GM12878 (cell line): ENCODE data around the gene PRX. TPM values are rescaled to one million over a fixed set of nuclear protein-coding genes. Genes with fewer than 3 reads are reported as not detected.
A peak's percentile ranks its signal among the peaks of the same experiment; 100 is the strongest.

Experiments used
- ATAC-seq: fragments of 200-7000 bp; cut with Tn5 transposase; 3 replicates; pipeline ENCODE4 v1.9.1; 2020; ENCODE audit warnings: mild to moderate bottlenecking, moderate library complexity
- BruUV-seq: library from RNA; stranded (reverse); fragments of 400-500 nt; replicated peaks from 2 replicates; lab custom pipeline; 2021; lab: Mats Ljungman, UMichigan
- CTCF ChIA-PET: fragments of 300-600 bp; sonication (Branson Sonifier 250); formaldehyde crosslinking; extraction: SDS; loops from one replicate; lab custom pipeline; 2021; ENCODE audit warnings: inconsistent platforms; lab: Yijun Ruan, JAX
- POLR2A ChIA-PET: fragments of 350-600 bp; formaldehyde crosslinking; extraction: SDS; loops from one replicate; lab custom pipeline; 2021; ENCODE audit warnings: inconsistent platforms; lab: Charles Lee
- RAD21 ChIA-PET: fragments of 300-600 bp; sonication (Branson Sonifier 250); formaldehyde crosslinking; loops from one replicate; lab custom pipeline; 2023; ENCODE audit warnings: antibody characterized with exemption; ENCODE audit not compliant: unreplicated experiment; lab: Charles Lee
- SMC1A ChIA-PET: fragments of 300-600 bp; sonication (Branson Sonifier 250); formaldehyde crosslinking; loops from one replicate; lab custom pipeline; 2023; ENCODE audit not compliant: unreplicated experiment, uncharacterized antibody; lab: Charles Lee
- DNase-seq: peaks from one replicate; pipeline ENCODE4 v3.0.0-alpha.2; 2011; ENCODE audit warnings: low read depth, low spot score
- FAIRE-seq: peaks from 3 replicates; lab custom pipeline; 2011; peaks lifted over from hg19 to GRCh38; lab: Jason Lieb, UNC
- H2AFZ ChIP-seq: 2 replicates; pipeline ENCODE4 v1.6.0; 2011; ENCODE audit warnings: low read depth, low read length, control low read depth; ENCODE audit not compliant: control insufficient read depth
- H3K27ac ChIP-seq: 2 replicates; pipeline ENCODE4 v1.5.1; 2011; ENCODE audit warnings: control low read depth; ENCODE audit not compliant: control insufficient read depth, insufficient read depth
- H3K27me3 ChIP-seq, 2 experiments: replicated peaks in 1 of 2; 2 replicates each; pipeline versions ENCODE4 v1.6.0 to v1.6.1; 2011; ENCODE audit warnings: low read length in 1 of 2; ENCODE audit not compliant: control insufficient read depth in 2 of 2, insufficient read depth in 2 of 2
- H3K36me3 ChIP-seq, 2 experiments: 2 replicates each; pipeline ENCODE4 v1.5.1; 2011; ENCODE audit warnings: low read length in 1 of 2; ENCODE audit not compliant: control insufficient read depth in 2 of 2, insufficient read depth in 2 of 2
- H3K4me1 ChIP-seq: 2 replicates; pipeline ENCODE4 v1.6.1; 2011; ENCODE audit warnings: mild to moderate bottlenecking, low read length, moderate library complexity, mixed read lengths; ENCODE audit not compliant: control insufficient read depth, insufficient read depth
- H3K4me2 ChIP-seq: 2 replicates; pipeline ENCODE4 v1.6.0; 2011; ENCODE audit warnings: control low read depth; ENCODE audit not compliant: control insufficient read depth, insufficient read depth
- H3K4me3 ChIP-seq: fragments of 200-600 bp; sonication (generic); 2 replicates; pipeline ENCODE4 v1.5.1; 2016
- H3K79me2 ChIP-seq: 2 replicates; pipeline ENCODE4 v1.6.0; 2011; ENCODE audit warnings: low read length; ENCODE audit not compliant: control insufficient read depth, insufficient read depth
- H3K9ac ChIP-seq: 2 replicates; pipeline ENCODE4 v1.8.0; 2011; ENCODE audit warnings: low read length, control low read depth, mixed read lengths; ENCODE audit not compliant: control insufficient read depth, insufficient read depth
- H3K9me3 ChIP-seq: replicated peaks from 3 replicates; pipeline ENCODE4 v1.5.1; 2011; ENCODE audit warnings: mild to moderate bottlenecking, low read length; ENCODE audit not compliant: control insufficient read depth, insufficient read depth
- H4K20me1 ChIP-seq: 2 replicates; pipeline ENCODE4 v1.6.0; 2011; ENCODE audit not compliant: control insufficient read depth, insufficient read depth
- TCF3 ChIP-seq: IDR thresholded peaks from 2 replicates; pipeline ENCODE4 v1.6.1; 2012; ENCODE audit warnings: low read depth, mild to moderate bottlenecking, low read length, borderline replicate concordance; ENCODE audit not compliant: insufficient read depth
- USF1 ChIP-seq: IDR thresholded peaks from 2 replicates; pipeline ENCODE4 v1.6.1; 2011; ENCODE audit warnings: borderline replicate concordance, low read depth, mild to moderate bottlenecking, moderate library complexity, mixed read lengths, low read length; ENCODE audit not compliant: insufficient read depth; ENCODE audit errors: extremely low read length
- WGBS: methylation state at CpG from one replicate; pipeline ENCODE4 v1.1.6; 2016; ENCODE audit warnings: low lambda C conversion rate; ENCODE audit not compliant: insufficient replicate concordance, insufficient coverage; ENCODE audit errors: missing lambda C conversion rate; 5-methylcytosine and 5-hydroxymethylcytosine counted together
- in situ Hi-C: fragments of 300-500 bp; cut with MboI; formaldehyde crosslinking; loops from 9 replicates; pipeline ENCODE4 v1.14.3; 2018; ENCODE audit warnings: mixed read lengths
- intact Hi-C: fragments of 100-400 bp; cut with micrococcal nuclease; formaldehyde crosslinking; loops from one replicate; pipeline ENCODE4 v1.14.2; 2022; ENCODE audit not compliant: unreplicated experiment
- polyA plus RNA-seq, 11 experiments: library from polyadenylated mRNA; depleted of rRNA in 4 of 11; unstranded in 6 of 11; stranded (reverse) in 5 of 11; fragments of >200 nt; fragmentation: Nextera tagmentation in 4 of 11; fragmentation: Illumina TruSeq in 1 of 11; extraction: Ambion mirVana in 4 of 11; extraction: Trizol in 1 of 11; gene quantifications; 1 replicate in 1 of 11; 2 replicates in 10 of 11; pipeline versions ENCODE4 v1.2.1 to v1.2.3, GENCODE V29; 2011 to 2016; ENCODE audit warnings: inconsistent platforms in 2 of 11, missing spikeins in 2 of 11, low read depth in 1 of 11
- total RNA-seq, 4 experiments: library from RNA; depleted of rRNA in 3 of 4; stranded (reverse); fragments of >200 nt in 3 of 4; fragmentation: Illumina TruSeq in 1 of 4; extraction: Trizol in 1 of 4; gene quantifications; 2 replicates each; pipeline versions ENCODE4 v1.2.1 to v1.2.3, GENCODE V29; 2013 to 2021
- TF ChIP-seq, protein P1 (sequence below): fragments of 450-650 bp; IDR thresholded peaks from 2 replicates; pipeline ENCODE4 v1.6.1; 2016; ENCODE audit warnings: mild to moderate bottlenecking

The PRX gene
- total and polyA plus RNA-seq, 10 of the 15 experiments (the other 5 are each of a cell fraction or from before 2014, with no cell fraction given) = 0.02 to 1.4 (median 0.54) TPM; not detected in 1

DNA sequence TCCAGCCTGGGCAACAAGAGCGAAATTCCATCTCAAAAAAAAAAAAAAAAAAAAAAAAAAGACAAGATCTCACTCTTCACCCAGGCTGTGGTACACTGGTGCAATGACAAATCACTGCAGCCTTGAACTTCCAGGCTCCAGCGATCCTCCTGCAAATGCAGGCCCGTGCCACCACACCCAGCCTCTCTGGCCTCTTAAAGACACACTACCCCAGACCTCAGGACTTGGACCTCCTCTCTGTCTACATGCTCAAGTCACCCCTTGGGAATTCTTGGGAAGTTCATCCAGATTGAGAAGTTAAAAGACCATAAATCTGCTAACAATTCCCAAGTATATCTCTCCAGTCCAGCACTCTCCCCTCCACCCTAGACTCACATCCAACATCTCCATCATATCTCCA is 12.6 kb downstream of the PRX start (continued):
- TF ChIP-seq, protein P1, sequence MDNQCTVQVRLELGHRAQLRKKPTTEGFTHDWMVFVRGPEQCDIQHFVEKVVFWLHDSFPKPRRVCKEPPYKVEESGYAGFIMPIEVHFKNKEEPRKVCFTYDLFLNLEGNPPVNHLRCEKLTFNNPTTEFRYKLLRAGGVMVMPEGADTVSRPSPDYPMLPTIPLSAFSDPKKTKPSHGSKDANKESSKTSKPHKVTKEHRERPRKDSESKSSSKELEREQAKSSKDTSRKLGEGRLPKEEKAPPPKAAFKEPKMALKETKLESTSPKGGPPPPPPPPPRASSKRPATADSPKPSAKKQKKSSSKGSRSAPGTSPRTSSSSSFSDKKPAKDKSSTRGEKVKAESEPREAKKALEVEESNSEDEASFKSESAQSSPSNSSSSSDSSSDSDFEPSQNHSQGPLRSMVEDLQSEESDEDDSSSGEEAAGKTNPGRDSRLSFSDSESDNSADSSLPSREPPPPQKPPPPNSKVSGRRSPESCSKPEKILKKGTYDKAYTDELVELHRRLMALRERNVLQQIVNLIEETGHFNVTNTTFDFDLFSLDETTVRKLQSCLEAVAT = no peak
- no peak for TF ChIP-seq TCF3

DNA sequence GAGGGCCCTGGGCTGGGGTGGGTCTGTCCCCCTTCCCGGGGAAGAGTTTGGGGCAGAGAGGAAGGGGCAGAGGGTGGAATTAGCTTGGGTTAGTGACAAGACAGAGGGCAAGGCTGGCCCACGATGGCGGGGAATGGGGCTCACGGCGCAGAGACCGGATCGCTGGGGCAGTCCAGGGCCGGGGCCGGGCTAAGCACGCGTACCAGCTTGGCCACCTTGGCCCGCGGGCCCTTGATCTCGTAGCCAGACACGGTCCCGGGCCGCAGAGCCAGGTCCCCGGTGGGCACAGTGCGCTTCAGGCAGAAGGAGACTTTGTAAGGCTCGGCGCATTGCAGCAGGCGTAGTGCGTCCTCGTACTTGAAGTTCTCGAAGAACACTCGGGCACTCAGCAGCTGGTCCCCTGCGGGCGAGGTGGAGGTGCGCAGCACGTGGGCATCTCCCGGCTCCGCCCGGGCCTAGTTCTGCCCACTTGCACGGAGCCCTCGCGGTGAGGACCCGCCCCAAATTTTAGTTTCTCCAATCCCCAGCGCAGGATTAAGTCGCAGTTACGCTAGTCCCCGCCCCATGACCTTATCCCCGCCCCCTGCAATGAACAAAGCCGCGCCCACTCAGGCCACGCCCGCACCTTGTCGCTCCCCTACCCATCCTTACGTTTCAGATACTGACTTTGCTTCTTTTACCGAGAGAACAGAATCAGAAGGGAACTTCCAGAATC is 14.6 kb downstream of the PRX start:
- TF ChIP-seq USF1 (peak; percentile 43), TCF3 (no peak)
- no peak for DNase-seq
- H3K4me2 ChIP-seq = peak overlapping the region; percentile 54
- ChIA-PET SMC1A (interaction anchor here (0.6 kb wide), 1 partner anchor 92 kb away, joined by 3 read pairs; no protein-coding TSS in a partner anchor), POLR2A (no interaction called here), CTCF (no interaction called here), RAD21 (no interaction called here)
- intact Hi-C loops = no loop called here
- no peaks in the 10 kb centered on the region for H3K36me3 ChIP-seq
- no peaks in the 10 kb centered on the region for H3K79me2 ChIP-seq
- FAIRE-seq = peak; percentile 31
- no peak overlapping the region for H3K27ac ChIP-seq
- peaks cover 5% of the 10 kb centered on the region for H3K4me1 ChIP-seq
- peak; percentile 38 for ATAC-seq
- no peak overlapping the region for H3K4me3 ChIP-seq
- no TSS peak for BruUV-seq
- WGBS = 66% methylated on average over 49 of the region's 49 CpGs
- in situ Hi-C loops = no loop called here
- no peak overlapping the region for H3K9ac ChIP-seq
- no peaks in the 10 kb centered on the region for H3K27me3 ChIP-seq
- H3K9me3 ChIP-seq = no peaks in the 10 kb centered on the region
- H4K20me1 ChIP-seq = no peaks in the 10 kb centered on the region
- peak overlapping the region; percentile 55 for H2AFZ ChIP-seq
